Tibial nerve (tissue), 3 donors: ENCODE measurements around the gene PIP5KL1.

ENCODE experiments used
- POLR2A ChIP-seq, 2 donors: fragments of 450-650 bp; IDR thresholded peaks; one replicate each; pipeline ENCODE4 v1.6.1; 2017; ENCODE audit warnings: antibody characterized with exemption in 2 of 2, mild to moderate bottlenecking in 2 of 2, moderate library complexity in 2 of 2
- TF ChIP-seq, protein P1 (sequence below), 5 experiments: fragments of 200-600 bp in 3 of 5; fragments of 450-650 bp in 2 of 5; sonication (generic) in 3 of 5; IDR thresholded peaks; one replicate each; pipeline ENCODE4 v1.5.1; 2016 to 2019; ENCODE audit warnings: antibody characterized with exemption in 5 of 5, mild to moderate bottlenecking in 3 of 5, moderate library complexity in 2 of 5

DNA sequence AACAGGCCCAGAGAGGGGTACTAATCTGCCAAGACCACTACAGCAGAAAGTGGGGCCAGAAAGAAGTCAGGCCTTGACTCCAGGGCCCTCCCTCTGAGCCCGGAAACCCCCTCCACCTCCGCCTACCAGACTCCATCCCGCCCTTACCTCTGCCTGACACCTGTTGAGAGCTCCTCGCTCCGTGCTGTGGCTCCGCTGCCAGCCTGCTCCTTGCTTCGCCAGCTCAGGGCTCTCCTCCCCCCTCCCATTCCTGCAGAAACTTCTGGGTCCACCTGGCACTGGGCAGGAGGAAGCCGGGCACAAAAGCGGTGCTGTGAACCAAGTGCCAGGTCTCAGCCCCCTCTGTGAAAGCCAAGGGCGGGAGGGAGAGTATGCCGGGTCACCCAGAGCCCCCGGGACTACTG lies 24.8 kb downstream of the PIP5KL1 start:
- TF ChIP-seq POLR2A (IDR thresholded peaks at IDR 0.05): no peak
- TF ChIP-seq, protein P1, sequence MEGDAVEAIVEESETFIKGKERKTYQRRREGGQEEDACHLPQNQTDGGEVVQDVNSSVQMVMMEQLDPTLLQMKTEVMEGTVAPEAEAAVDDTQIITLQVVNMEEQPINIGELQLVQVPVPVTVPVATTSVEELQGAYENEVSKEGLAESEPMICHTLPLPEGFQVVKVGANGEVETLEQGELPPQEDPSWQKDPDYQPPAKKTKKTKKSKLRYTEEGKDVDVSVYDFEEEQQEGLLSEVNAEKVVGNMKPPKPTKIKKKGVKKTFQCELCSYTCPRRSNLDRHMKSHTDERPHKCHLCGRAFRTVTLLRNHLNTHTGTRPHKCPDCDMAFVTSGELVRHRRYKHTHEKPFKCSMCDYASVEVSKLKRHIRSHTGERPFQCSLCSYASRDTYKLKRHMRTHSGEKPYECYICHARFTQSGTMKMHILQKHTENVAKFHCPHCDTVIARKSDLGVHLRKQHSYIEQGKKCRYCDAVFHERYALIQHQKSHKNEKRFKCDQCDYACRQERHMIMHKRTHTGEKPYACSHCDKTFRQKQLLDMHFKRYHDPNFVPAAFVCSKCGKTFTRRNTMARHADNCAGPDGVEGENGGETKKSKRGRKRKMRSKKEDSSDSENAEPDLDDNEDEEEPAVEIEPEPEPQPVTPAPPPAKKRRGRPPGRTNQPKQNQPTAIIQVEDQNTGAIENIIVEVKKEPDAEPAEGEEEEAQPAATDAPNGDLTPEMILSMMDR (IDR thresholded peaks at IDR 0.05): no peak
